HEK293 (cell line): ENCODE data around the gene UBE2F.

ENCODE experiments used
- HOXA7 ChIP-seq: sonication (generic); formaldehyde crosslinking; IDR thresholded peaks from 2 replicates; pipeline ENCODE4 v1.8.1; 2022; ENCODE audit warnings: missing genetic modification reagents, borderline replicate concordance
- TF ChIP-seq, protein P1 (sequence below): fragments of 450-650 bp; formaldehyde crosslinking; IDR thresholded peaks from 2 replicates; pipeline ENCODE4 v1.5.1; 2016; ENCODE audit warnings: missing biosample characterization, missing genetic modification characterization

DNA sequence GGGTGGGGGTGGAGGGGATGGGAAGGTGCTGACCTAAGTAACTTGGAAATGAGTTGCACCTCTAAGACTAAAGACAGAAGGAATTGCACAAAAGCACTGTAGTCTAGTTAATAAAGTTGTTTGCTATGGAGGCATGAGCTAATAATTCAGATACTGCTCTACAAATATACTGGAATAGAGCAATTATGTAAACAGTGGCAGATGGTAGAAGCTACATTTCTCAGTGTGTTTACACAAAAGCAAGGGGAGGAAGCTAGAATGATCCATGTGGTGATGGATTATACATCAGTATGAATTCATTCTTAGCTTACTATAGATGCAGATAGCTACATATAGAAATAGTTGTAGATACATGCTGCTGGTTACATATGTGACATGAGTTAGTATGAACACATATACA is 27.6 kb upstream of the UBE2F start:
- TF ChIP-seq HOXA7 (CRISPR knock-in tag), result no peak
- TF ChIP-seq, protein P1, sequence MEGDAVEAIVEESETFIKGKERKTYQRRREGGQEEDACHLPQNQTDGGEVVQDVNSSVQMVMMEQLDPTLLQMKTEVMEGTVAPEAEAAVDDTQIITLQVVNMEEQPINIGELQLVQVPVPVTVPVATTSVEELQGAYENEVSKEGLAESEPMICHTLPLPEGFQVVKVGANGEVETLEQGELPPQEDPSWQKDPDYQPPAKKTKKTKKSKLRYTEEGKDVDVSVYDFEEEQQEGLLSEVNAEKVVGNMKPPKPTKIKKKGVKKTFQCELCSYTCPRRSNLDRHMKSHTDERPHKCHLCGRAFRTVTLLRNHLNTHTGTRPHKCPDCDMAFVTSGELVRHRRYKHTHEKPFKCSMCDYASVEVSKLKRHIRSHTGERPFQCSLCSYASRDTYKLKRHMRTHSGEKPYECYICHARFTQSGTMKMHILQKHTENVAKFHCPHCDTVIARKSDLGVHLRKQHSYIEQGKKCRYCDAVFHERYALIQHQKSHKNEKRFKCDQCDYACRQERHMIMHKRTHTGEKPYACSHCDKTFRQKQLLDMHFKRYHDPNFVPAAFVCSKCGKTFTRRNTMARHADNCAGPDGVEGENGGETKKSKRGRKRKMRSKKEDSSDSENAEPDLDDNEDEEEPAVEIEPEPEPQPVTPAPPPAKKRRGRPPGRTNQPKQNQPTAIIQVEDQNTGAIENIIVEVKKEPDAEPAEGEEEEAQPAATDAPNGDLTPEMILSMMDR (tag by site-specific recombination), result no peak
